IMR-90 (cell line): ENCODE results near the gene TASL. TPM values are rescaled to one million over a fixed set of nuclear protein-coding genes. Genes with fewer than 3 reads are reported as not detected.

Experiments used
- ATAC-seq: fragments of 200-7000 bp; cut with Tn5 transposase; 2 replicates; pipeline ENCODE4 v1.9.1; 2020; ENCODE audit warnings: low read depth, mild to moderate bottlenecking, moderate library complexity
- BruUV-seq: library from RNA; stranded (reverse); fragments of 400-500 nt; replicated peaks from 2 replicates; lab custom pipeline; 2021; lab: Mats Ljungman, UMichigan
- CTCF ChIA-PET: fragments of 300-600 bp; formaldehyde crosslinking; extraction: SDS; loops from one replicate; lab custom pipeline; 2021; ENCODE audit warnings: antibody characterized with exemption; lab: Yijun Ruan, JAX
- POLR2A ChIA-PET: fragments of 300-600 bp; sonication (Branson Sonifier 250); formaldehyde crosslinking; loops from one replicate; lab custom pipeline; 2022; ENCODE audit warnings: antibody characterized with exemption; ENCODE audit not compliant: unreplicated experiment; lab: Charles Lee
- DNase-seq: peaks from one replicate; pipeline ENCODE4 v3.0.0; 2013
- H2AFZ ChIP-seq: replicated peaks from 2 replicates; pipeline ENCODE3; 2013; ENCODE audit warnings: low read length, mild to moderate bottlenecking; ENCODE audit not compliant: poor library complexity
- H2AK5ac ChIP-seq: 2 replicates; pipeline ENCODE4 v1.6.1; 2013; ENCODE audit warnings: low read depth, low read length, inconsistent platforms
- H2AK9ac ChIP-seq: replicated peaks from 2 replicates; pipeline ENCODE3; 2013; ENCODE audit warnings: mild to moderate bottlenecking, low read depth, low read length, moderate library complexity; ENCODE audit not compliant: poor library complexity
- H2BK120ac ChIP-seq: 2 replicates; pipeline ENCODE4 v1.6.1; 2013; ENCODE audit warnings: low read depth, low read length, inconsistent platforms
- H2BK15ac ChIP-seq: 3 replicates; pipeline ENCODE4 v1.6.1; 2013; ENCODE audit warnings: low read depth, low read length, inconsistent platforms
- H2BK20ac ChIP-seq: 2 replicates; pipeline ENCODE4 v1.6.1; 2013; ENCODE audit warnings: low read depth, mild to moderate bottlenecking, inconsistent platforms, low read length, moderate library complexity
- H2BK5ac ChIP-seq: 2 replicates; pipeline ENCODE4 v1.6.1; 2013; ENCODE audit warnings: mild to moderate bottlenecking, low read depth, low read length, inconsistent platforms; ENCODE audit not compliant: poor library complexity, severe bottlenecking
- H3K14ac ChIP-seq: replicated peaks from 2 replicates; pipeline ENCODE4 v1.6.1; 2013; ENCODE audit warnings: low read depth, low read length, inconsistent platforms
- H3K18ac ChIP-seq: 2 replicates; pipeline ENCODE4 v1.6.1; 2013; ENCODE audit warnings: low read depth, low read length, control low read depth
- H3K23ac ChIP-seq: 2 replicates; pipeline ENCODE4 v1.6.1; 2013; ENCODE audit warnings: low read depth, low read length, inconsistent platforms
- H3K27ac ChIP-seq: 2 replicates; pipeline ENCODE4 v1.5.1; 2013; ENCODE audit warnings: mild to moderate bottlenecking, control low read depth, low read length; ENCODE audit not compliant: insufficient read depth
- H3K27me3 ChIP-seq: 2 replicates; pipeline ENCODE4 v1.6.1; 2013; ENCODE audit warnings: low read length; ENCODE audit not compliant: control insufficient read depth, insufficient read depth
- H3K36me3 ChIP-seq: 2 replicates; pipeline ENCODE4 v1.6.1; 2013; ENCODE audit warnings: low read length, mixed read lengths; ENCODE audit not compliant: control insufficient read depth, insufficient read depth
- H3K4ac ChIP-seq: 2 replicates; pipeline ENCODE4 v1.6.1; 2013; ENCODE audit warnings: low read depth, low read length, inconsistent platforms
- H3K4me1 ChIP-seq: 2 replicates; pipeline ENCODE4 v1.6.1; 2013; ENCODE audit warnings: low read length, mixed read lengths; ENCODE audit not compliant: control insufficient read depth, insufficient read depth
- H3K4me2 ChIP-seq: 2 replicates; pipeline ENCODE4 v1.6.1; 2013; ENCODE audit warnings: low read depth, mild to moderate bottlenecking, control low read depth, low read length, moderate library complexity
- H3K4me3 ChIP-seq: 2 replicates; pipeline ENCODE4 v1.5.1; 2013; ENCODE audit warnings: low read depth, mild to moderate bottlenecking, control low read depth, low read length, moderate library complexity; ENCODE audit not compliant: insufficient read depth
- H3K56ac ChIP-seq: 2 replicates; pipeline ENCODE4 v1.6.1; 2013; ENCODE audit warnings: low read length, inconsistent platforms; ENCODE audit not compliant: insufficient read depth; ENCODE audit errors: extremely low read depth
- H3K79me1 ChIP-seq, 2 experiments: 2 replicates each; pipeline ENCODE4 v1.6.1; 2013; ENCODE audit warnings: low read length in 2 of 2, inconsistent platforms in 1 of 2, low read depth in 1 of 2
- H3K9ac ChIP-seq: 2 replicates; pipeline ENCODE4 v1.6.1; 2013; ENCODE audit warnings: low read depth, low read length, control low read depth
- H3K9me1 ChIP-seq: 2 replicates; pipeline ENCODE4 v1.6.1; 2013; ENCODE audit warnings: low read length, inconsistent platforms; ENCODE audit not compliant: insufficient read depth
- H3K9me3 ChIP-seq: 2 replicates; pipeline ENCODE4 v1.6.1; 2013; ENCODE audit warnings: low read length; ENCODE audit not compliant: control insufficient read depth, insufficient read depth
- H4K20me1 ChIP-seq: 2 replicates; pipeline ENCODE4 v1.6.1; 2013; ENCODE audit warnings: low read length, inconsistent platforms; ENCODE audit not compliant: insufficient read depth
- H4K5ac ChIP-seq: 2 replicates; pipeline ENCODE4 v1.6.1; 2013; ENCODE audit warnings: mild to moderate bottlenecking, low read depth, low read length, control low read depth
- H4K8ac ChIP-seq, 2 experiments: 2 replicates each; pipeline ENCODE4 v1.6.1; 2013; ENCODE audit warnings: low read depth in 2 of 2, low read length in 2 of 2, control low read depth in 1 of 2, inconsistent platforms in 1 of 2
- H4K91ac ChIP-seq: 2 replicates; pipeline ENCODE4 v1.6.1; 2013; ENCODE audit warnings: low read depth, low read length, inconsistent platforms; ENCODE audit not compliant: insufficient read depth
- BHLHE40 ChIP-seq: fragments of 150-350 bp; IDR thresholded peaks from 2 replicates; pipeline ENCODE4 v1.6.1; 2016; ENCODE audit warnings: mild to moderate bottlenecking, low read depth, low read length
- CEBPB ChIP-seq: IDR thresholded peaks from 2 replicates; pipeline ENCODE4 v1.6.1; 2012; ENCODE audit warnings: low read depth, low read length, improper control_type of control experiment
- CHD1 ChIP-seq: IDR thresholded peaks from 2 replicates; pipeline ENCODE4 v1.6.1; 2012; ENCODE audit warnings: low read depth, low read length, improper control_type of control experiment
- CTCF ChIP-seq: conservative IDR thresholded peaks from 2 replicates; pipeline ENCODE4 v1.5.1; 2012; ENCODE audit warnings: mild to moderate bottlenecking, low read depth, low read length, improper control_type of control experiment
- ELK1 ChIP-seq: fragments of 150-350 bp; IDR thresholded peaks from 2 replicates; pipeline ENCODE4 v1.6.1; 2016; ENCODE audit warnings: low read depth, mild to moderate bottlenecking, low read length, moderate library complexity, borderline replicate concordance
- FOS ChIP-seq: fragments of 150-350 bp; IDR thresholded peaks from 2 replicates; pipeline ENCODE4 v1.6.1; 2016; ENCODE audit warnings: low read depth, low read length
- MAFK ChIP-seq: IDR thresholded peaks from 2 replicates; pipeline ENCODE4 v1.6.1; 2012; ENCODE audit warnings: low read depth, low read length, improper control_type of control experiment
- MAZ ChIP-seq: IDR thresholded peaks from 2 replicates; pipeline ENCODE4 v1.6.1; 2012; ENCODE audit warnings: low read depth, mild to moderate bottlenecking, low read length, improper control_type of control experiment, moderate library complexity, borderline replicate concordance
- MXI1 ChIP-seq: IDR thresholded peaks from 2 replicates; pipeline ENCODE4 v1.6.1; 2012; ENCODE audit warnings: low read depth, mild to moderate bottlenecking, low read length, moderate library complexity, borderline replicate concordance
- NFE2L2 ChIP-seq: fragments of 150-350 bp; IDR thresholded peaks from 2 replicates; pipeline ENCODE4 v1.6.1; 2016; ENCODE audit warnings: low read depth, mild to moderate bottlenecking, low read length
- POLR2A ChIP-seq: IDR thresholded peaks from 2 replicates; pipeline ENCODE4 v1.6.1; 2012; ENCODE audit warnings: mild to moderate bottlenecking, low read depth, low read length
- RAD21 ChIP-seq: IDR thresholded peaks from 2 replicates; pipeline ENCODE4 v1.6.1; 2012; ENCODE audit warnings: low read length, improper control_type of control experiment
- RCOR1 ChIP-seq: IDR thresholded peaks from 2 replicates; pipeline ENCODE4 v1.6.1; 2012; ENCODE audit warnings: mild to moderate bottlenecking, low read length, improper control_type of control experiment; ENCODE audit not compliant: insufficient replicate concordance
- RFX5 ChIP-seq: IDR thresholded peaks from 2 replicates; pipeline ENCODE4 v1.8.0; 2012; ENCODE audit warnings: low read depth, mild to moderate bottlenecking, low read length, moderate library complexity
- SMC3 ChIP-seq: fragments of 150-350 bp; IDR thresholded peaks from 2 replicates; pipeline ENCODE4 v1.6.1; 2016; ENCODE audit warnings: low read depth, mild to moderate bottlenecking, antibody characterized with exemption, low read length, moderate library complexity
- USF2 ChIP-seq: fragments of 150-350 bp; IDR thresholded peaks from 2 replicates; pipeline ENCODE4 v1.6.1; 2017; ENCODE audit warnings: mild to moderate bottlenecking, antibody characterized with exemption, low read length, low read depth
- WGBS, 2 experiments: methylation state at CpG; one replicate each; pipeline versions ENCODE4 v1.1.5 to v1.1.7; 2013; ENCODE audit warnings: missing lambda C conversion rate in 2 of 2; ENCODE audit not compliant: insufficient read length in 1 of 2; ENCODE audit errors: extremely low coverage in 2 of 2; 5-methylcytosine and 5-hydroxymethylcytosine counted together
- dilution Hi-C: fragments of 300-500 bp; cut with HindIII; formaldehyde crosslinking; loops from one replicate; pipeline ENCODE4 v1.14.3; 2018; ENCODE audit warnings: low sequenced_read_pairs; ENCODE audit not compliant: unreplicated experiment
- in situ Hi-C: fragments of 300-500 bp; cut with MboI; formaldehyde crosslinking; loops from 3 replicates; pipeline ENCODE4 v1.14.3; 2019; ENCODE audit warnings: low sequenced_read_pairs, inconsistent platforms, mixed read lengths
- intact Hi-C: fragments of 100-400 bp; cut with micrococcal nuclease; formaldehyde crosslinking; loops from 2 replicates; pipeline ENCODE4 v1.10.0; 2022
- polyA plus RNA-seq, 3 experiments: library from polyadenylated mRNA; depleted of rRNA; stranded (reverse); fragments of >200 nt; gene quantifications; 2 replicates each; pipeline ENCODE4 v1.2.3, GENCODE V29; 2012; ENCODE audit warnings: low replicate concordance in 1 of 3
- total RNA-seq: library from RNA; depleted of rRNA; stranded (reverse); fragments of >200 nt; gene quantifications from 2 replicates; pipeline ENCODE4 v1.2.3, GENCODE V29; 2012

TASL gene
- total and polyA plus RNA-seq, 2 of the 4 experiments (the other 2 are of a cell fraction), result not detected

- H2AK9ac ChIP-seq, result no peak overlapping the region
- H3K9ac ChIP-seq, result no peak overlapping the region
- peak overlapping the region; percentile 53 for H3K18ac ChIP-seq
- no peaks in the 10 kb centered on the region; the same call in 1 of the 2 replicates for H3K9me1 ChIP-seq
- H3K27ac ChIP-seq, result no peak overlapping the region
- peak overlapping the region; percentile 68; the same call in 1 of the 2 replicates for H2BK120ac ChIP-seq
- no peak overlapping the region for H4K91ac ChIP-seq
- in situ Hi-C loops, result no loop called here
- H3K36me3 ChIP-seq, result no peaks in the 10 kb centered on the region
- H3K4ac ChIP-seq, result no peak overlapping the region; the same call in 1 of the 2 replicates
- no peak overlapping the region for H2AK5ac ChIP-seq
- H3K79me1 ChIP-seq, result no peaks in the 10 kb centered on the region
- H3K9me3 ChIP-seq, result peaks cover 7% of the 10 kb centered on the region
- H3K14ac ChIP-seq, result no peak overlapping the region
- CTCF ChIA-PET, result interaction anchor here (0.9 kb wide), 1 partner anchor 116 kb away, joined by 3 read pairs; no protein-coding TSS in a partner anchor
- intact Hi-C loops, result no loop called here
- H4K5ac ChIP-seq, result peak overlapping the region; percentile 35; the same call in 1 of the 2 replicates
- H2AFZ ChIP-seq, result no peak overlapping the region
- H3K23ac ChIP-seq, result no peak overlapping the region
- no TSS peak for BruUV-seq
- POLR2A ChIA-PET, result no interaction called here
- no peak overlapping the region for H2BK20ac ChIP-seq
- no CpG with 5 or more reads among the region's 3 CpGs for WGBS, 2 experiments
- H2BK15ac ChIP-seq, result no peak overlapping the region
- TF ChIP-seq ELK1 (no peak), SMC3 (no peak), CTCF (no peak), RAD21 (no peak), MAZ (no peak), CEBPB (no peak), NFE2L2 (no peak), CHD1 (no peak), RCOR1 (no peak), MAFK (no peak), RFX5 (no peak), MXI1 (no peak), USF2 (no peak), POLR2A (no peak), BHLHE40 (no peak), FOS (no peak)
- no peaks in the 10 kb centered on the region for H4K20me1 ChIP-seq
- dilution Hi-C loops, result no loop called here
- H3K27me3 ChIP-seq, result no peaks in the 10 kb centered on the region
- no peak overlapping the region for H3K4me2 ChIP-seq
- no peak overlapping the region for H2BK5ac ChIP-seq
- no peak overlapping the region for H4K8ac ChIP-seq
- ATAC-seq, result no peak; the same call in 1 of the 2 replicates
- DNase-seq, result peak; percentile 26
- H3K4me1 ChIP-seq, result peaks cover 2% of the 10 kb centered on the region; the same call in 1 of the 2 replicates
- no peak overlapping the region for H3K56ac ChIP-seq
- no peak overlapping the region for H3K4me3 ChIP-seq
Observed at GRCh38 chrX:30620125-30620524, 42.6 kb upstream of the TASL start.
